AG20443 (cell line): ENCODE results near the gene COL6A1.
A peak's percentile ranks its signal among the peaks of the same experiment; 100 is the strongest.

Experiments
- DNase-seq: peaks from one replicate; pipeline ENCODE4 v3.0.0; 2012; ENCODE audit warnings: low spot score, mixed read lengths

The COL6A1 gene

GRCh38 chr21:46049890-46050667 lies 68.5 kb downstream of the COL6A1 start:
- DNase-seq, result no peak

DNA sequence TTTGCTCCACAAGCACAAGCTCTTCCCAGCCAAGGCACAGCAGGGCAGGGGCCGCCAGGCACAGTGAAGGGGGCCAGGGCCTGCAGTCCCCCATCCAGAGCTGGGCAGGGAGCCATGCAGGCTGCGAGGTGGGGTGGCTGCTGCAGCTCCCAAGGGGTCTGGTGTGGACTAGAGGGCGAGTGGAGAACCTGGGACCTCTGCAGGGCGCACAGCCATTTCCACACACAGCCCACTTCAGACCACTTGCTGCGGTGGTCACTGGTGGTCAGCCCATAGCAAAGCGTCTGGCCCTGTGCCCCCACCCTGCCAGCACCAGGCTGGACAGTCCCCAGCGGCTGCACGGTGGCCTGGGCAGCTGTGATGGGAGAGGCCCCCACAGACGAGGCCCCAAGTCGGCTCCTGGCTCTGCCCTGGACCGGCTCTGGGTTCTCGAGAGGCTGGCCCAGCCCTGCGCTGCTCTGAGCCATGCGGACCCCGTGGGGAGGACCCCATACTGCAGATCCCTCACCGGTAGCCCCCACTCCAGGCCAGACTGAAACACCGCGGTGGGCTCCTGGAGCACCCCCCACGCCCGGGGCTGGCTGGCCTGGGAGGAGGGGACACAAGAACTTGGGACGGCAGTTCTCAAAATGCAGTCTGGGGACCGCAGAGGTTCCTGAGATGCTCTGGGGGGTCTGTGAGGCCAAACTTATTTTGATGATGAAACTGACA lies 69.3 kb downstream of the COL6A1 start:
- no peak for DNase-seq

DNA sequence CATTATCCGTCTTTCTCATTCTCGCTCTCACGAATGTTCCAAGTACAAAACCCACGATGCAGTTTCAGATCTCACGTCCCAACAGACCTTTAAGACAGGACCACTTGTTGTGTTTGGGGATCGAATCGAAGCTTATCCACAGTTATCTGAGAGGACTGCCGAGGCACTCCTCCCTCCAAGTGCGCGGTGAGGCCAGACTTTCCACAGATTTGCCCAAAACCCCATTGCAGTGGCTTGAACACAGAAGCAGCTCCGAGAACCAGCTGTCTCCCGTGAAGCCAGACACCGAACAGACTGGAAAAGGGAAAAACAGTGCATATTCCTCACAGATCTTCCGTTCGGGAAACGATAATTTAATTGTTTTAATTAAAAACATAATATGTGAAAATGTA lies 69.8 kb downstream of the COL6A1 start:
- DNase-seq, result no peak

DNA sequence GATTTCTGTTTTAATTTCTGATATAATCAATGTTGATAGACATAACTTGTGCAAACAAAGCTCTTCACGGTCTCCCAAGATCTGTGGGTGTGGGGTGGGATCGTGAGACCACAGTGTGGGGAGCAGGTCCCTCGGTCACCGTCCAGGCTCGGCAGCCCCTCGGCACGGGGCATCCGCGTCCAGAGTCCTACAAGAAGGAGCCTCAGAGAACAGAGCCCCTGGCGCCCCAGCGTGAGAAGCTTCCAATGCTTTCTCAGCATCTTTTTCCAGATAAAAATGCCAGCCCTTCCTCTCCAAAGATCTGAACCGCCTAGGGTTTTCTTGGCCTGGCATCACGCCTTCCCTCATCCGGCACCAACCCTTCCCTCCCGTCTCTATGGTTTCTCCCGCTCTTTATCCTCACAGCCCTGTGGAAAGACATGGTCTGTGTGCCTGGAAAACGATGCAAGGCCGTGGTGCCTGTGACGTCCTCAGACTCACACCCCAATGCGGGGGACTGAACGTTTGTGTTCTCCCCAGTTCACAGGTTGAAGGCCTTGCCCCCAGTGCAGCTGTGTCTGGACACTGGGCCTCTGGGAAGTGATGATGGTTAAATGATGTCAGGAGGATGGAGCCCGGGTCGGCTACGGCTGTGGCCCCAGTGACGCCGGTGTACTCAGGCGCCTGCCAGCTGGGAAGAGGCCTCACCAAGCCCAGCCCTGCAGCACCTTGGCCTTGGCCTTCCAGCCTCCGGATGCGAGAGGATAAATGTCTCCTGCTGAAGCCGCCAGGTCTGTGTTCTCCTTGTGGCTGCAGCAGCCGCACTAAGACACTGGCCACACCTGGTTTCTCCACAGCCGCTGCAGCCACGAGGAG lies 70.5 kb downstream of the COL6A1 start:
- no peak for DNase-seq

DNA sequence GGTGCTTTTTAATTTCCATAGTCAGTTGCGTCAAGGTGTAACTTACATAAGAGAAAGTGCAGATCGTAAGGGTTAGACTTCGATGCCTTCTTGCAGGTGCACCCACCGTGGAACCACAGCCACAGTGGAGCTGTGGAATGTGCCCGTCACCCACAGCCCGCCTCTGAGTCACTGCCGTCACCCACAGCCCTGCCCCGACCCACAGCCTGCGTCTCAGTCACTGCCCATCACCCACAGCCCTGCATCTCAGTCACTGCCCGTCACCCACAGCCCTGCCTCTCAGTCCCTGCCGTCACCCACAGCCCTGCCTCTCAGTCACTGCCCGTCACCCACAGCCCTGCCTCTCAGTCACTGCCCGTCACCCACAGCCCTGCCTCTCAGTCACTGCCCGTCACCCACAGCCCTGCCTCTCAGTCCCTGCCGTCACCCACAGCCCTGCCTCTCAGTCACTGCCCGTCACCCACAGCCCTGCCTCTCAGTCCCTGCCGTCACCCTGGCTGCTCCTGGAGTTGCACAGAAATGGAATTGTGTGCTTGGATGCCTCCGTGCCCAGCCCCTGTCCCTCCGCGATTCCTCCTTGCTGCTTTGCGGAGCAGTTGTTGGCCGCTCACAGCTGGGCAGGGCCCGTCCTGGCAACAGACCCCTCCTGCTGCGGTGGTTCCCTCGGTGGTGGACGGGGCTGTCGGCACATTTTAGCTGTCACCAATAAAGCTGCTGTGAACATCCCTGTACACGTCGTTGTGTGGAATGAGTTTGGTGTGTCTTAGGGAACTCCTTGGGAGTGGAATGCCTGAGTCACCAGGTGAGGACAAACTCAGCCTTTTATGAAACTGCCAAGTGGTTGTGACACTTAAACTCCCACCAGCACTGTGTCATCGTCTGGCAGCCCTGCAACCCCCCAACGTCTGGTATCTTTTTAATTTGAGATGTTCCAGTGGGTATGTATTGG lies 71.4 kb downstream of the COL6A1 start:
- DNase-seq, result peak; percentile 65

GRCh38 chr21:46054031-46054430 lies 72.5 kb downstream of the COL6A1 start:
- DNase-seq, result no peak

- peak; percentile 47 for DNase-seq
Measured at GRCh38 chr21:46054451-46054881, 72.9 kb downstream of the COL6A1 start.
